Glomerular visceral epithelial cell (primary cell): ENCODE results near the gene BBC3.
"Not testable (repeated sequence)": the region's sequence is repeated elsewhere in the genome, so short reads cannot be mapped to it uniquely, and the experiment has no call there.

Source experiments
- DNase-seq: peaks from one replicate; pipeline ENCODE4 v3.0.0-alpha.2; 2016; ENCODE audit errors: extremely low spot score

Gene BBC3

GRCh38 chr19:47258434-47258833 lies 27.4 kb upstream of the BBC3 start:
- DNase-seq = no peak

GRCh38 chr19:47257411-47258169 lies 26.6 kb upstream of the BBC3 start:
- no peak for DNase-seq

- DNase-seq = peak; percentile 100
Measured at GRCh38 chr19:47256693-47257410, 25.9 kb upstream of the BBC3 start.

- peak; percentile 97 for DNase-seq
Measured at GRCh38 chr19:47255879-47256692, 25.1 kb upstream of the BBC3 start, which contains the start of gene CCDC9. Gene CCDC9, plus strand, starts transcription at chr19:47256525. Its CDS starts 1,876 bp downstream, at chr19:47258401.

GRCh38 chr19:47253970-47254369 lies 23.0 kb upstream of the BBC3 start:
- DNase-seq = no peak

- peak; percentile 85 for DNase-seq
Measured at GRCh38 chr19:47253467-47253881, 22.5 kb upstream of the BBC3 start.

- not testable (repeated sequence) for DNase-seq
Measured at GRCh38 chr19:47253016-47253415, 22.0 kb upstream of the BBC3 start.

GRCh38 chr19:47247308-47247990 lies 16.4 kb upstream of the BBC3 start:
- DNase-seq = peak; percentile 69

- DNase-seq = peak; percentile 97
Measured at GRCh38 chr19:47243776-47244547, 13.0 kb upstream of the BBC3 start.

- DNase-seq = no peak
Measured at GRCh38 chr19:47243364-47243775, 12.4 kb upstream of the BBC3 start.

- no peak for DNase-seq
Measured at GRCh38 chr19:47241919-47242577, 11.0 kb upstream of the BBC3 start.

- DNase-seq = peak; percentile 85
Measured at GRCh38 chr19:47240996-47241918, 10.3 kb upstream of the BBC3 start.

- no peak for DNase-seq
Measured at GRCh38 chr19:47240556-47240955, 9.6 kb upstream of the BBC3 start.

- peak; percentile 69 for DNase-seq
Measured at GRCh38 chr19:47239610-47240296, 8.8 kb upstream of the BBC3 start.

GRCh38 chr19:47239152-47239551 lies 8.2 kb upstream of the BBC3 start:
- DNase-seq = no peak

- no peak for DNase-seq
Measured at GRCh38 chr19:47236072-47236675, 5.2 kb upstream of the BBC3 start.

- DNase-seq = peak; percentile 80
Measured at GRCh38 chr19:47232422-47233211, 1.6 kb upstream of the BBC3 start.
